ES-I3 (cell line): ENCODE data around the gene BCAT1.
"Not testable (repeated sequence)": the region's sequence is repeated elsewhere in the genome, so short reads cannot be mapped to it uniquely, and the experiment has no call there.

Source experiments
- H3K36me3 ChIP-seq: 2 replicates; pipeline ENCODE4 v1.6.1; 2013; ENCODE audit warnings: mild to moderate bottlenecking, low read length, control low read depth, moderate library complexity; ENCODE audit not compliant: insufficient read depth
- H3K4me1 ChIP-seq: 2 replicates; pipeline ENCODE4 v1.6.1; 2013; ENCODE audit warnings: mild to moderate bottlenecking, control low read depth, low read length; ENCODE audit not compliant: insufficient read depth
- H3K9ac ChIP-seq: 2 replicates; pipeline ENCODE4 v1.6.1; 2013; ENCODE audit warnings: low read depth, mild to moderate bottlenecking, low read length, moderate library complexity
- H3K9me3 ChIP-seq: 2 replicates; pipeline ENCODE4 v1.6.1; 2013; ENCODE audit warnings: mild to moderate bottlenecking, low read length, moderate library complexity; ENCODE audit not compliant: control insufficient read depth, insufficient read depth

Gene BCAT1

DNA sequence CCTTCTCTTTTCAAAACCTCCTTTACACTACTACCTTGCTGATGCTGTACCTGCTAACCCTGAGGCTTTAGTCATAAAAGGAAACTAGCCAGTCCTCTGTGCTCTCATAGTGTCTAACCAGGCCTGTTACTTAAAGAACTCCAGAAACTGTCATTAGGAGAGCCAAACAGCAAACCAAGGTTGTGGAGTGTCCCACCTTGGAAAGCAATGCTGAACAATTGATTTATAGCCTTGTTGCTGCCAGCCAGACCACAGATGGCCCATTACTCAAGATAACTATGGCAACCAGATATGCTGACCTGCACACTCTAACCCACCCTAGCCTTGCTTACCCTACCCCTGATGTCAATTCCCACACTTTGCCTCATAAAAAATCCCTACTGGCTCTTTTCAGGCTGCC lies 26.5 kb upstream of the BCAT1 start:
- Histone ChIP-seq H3K9me3 (0 out of 2 replicates have a peak, but pooled peaks cover 1% of the 10 kb centered on the region), H3K9ac (no peak overlapping the region)

DNA sequence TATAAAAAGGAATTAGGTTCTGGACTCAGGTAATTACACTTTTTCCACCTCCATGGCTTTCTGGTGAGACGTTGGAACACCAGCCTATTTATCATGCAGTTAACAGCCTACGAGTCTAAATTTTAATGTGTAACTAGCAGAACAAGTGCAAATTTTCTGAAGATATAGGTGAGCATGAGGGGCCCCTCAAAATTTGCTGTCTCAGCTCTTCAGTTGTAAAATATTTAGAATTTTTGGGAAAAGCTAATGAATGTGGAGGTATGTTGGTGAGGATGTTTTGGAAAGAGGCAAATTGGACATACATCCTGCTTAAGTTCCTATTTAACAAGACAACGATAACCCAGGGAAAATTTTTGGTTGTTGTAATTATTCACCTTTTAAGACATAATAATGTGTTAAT lies 25.3 kb upstream of the BCAT1 start:
- no peaks in the 10 kb centered on the region for H3K4me1 ChIP-seq
- no peaks in the 10 kb centered on the region for H3K36me3 ChIP-seq
- H3K9ac ChIP-seq, result no peak overlapping the region
- peaks cover 6% of the 10 kb centered on the region for H3K9me3 ChIP-seq

More for the DNA sequence above, 26.5 kb upstream of the BCAT1 start:
- Histone ChIP-seq H3K4me1 (no peaks in the 10 kb centered on the region), H3K36me3 (no peaks in the 10 kb centered on the region)

DNA sequence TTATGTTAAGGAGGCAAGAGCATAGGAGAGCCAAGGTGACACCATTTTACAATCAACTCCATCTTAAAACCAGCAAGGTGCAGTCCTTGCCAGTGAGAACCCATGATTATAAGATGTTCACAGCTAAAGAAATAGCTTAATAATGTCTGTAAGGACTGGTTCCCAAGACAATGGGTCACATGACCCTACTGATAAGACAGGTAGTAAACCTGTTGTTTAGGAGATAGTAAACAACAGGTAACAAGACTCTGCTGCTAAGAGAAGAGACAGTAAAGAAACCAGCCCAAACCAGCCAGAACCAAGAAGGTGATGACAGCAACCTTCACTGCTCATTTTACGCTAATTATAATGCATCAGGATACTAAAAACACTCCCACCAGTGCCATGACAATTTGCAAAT lies 23.2 kb upstream of the BCAT1 start:
- Histone ChIP-seq H3K4me1 (no peaks in the 10 kb centered on the region), H3K9ac (no peak overlapping the region), H3K36me3 (no peaks in the 10 kb centered on the region), H3K9me3 (peaks cover 6% of the 10 kb centered on the region)

DNA sequence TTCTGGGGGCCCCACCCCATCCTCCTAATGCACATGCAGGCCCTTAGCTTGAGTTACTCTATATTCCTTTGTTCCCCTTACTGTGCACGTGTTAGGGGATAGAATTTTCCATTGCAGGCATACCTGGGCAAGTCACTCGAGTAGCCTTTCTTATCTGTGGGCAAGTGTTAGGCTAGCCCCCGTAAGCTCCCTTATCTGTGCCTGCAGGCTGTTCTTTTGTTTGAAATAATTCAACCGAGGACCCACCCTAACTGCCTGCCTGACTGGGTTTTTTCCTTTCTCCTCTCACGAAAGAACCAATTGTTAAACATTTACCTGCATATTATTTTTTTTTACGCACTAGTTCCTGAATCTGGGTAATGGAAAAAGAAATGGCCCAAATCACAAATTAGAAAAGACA lies 21.3 kb upstream of the BCAT1 start:
- Histone ChIP-seq H3K4me1 (no peaks in the 10 kb centered on the region), H3K9me3 (peaks cover 6% of the 10 kb centered on the region), H3K36me3 (no peaks in the 10 kb centered on the region), H3K9ac (no peak overlapping the region)

DNA sequence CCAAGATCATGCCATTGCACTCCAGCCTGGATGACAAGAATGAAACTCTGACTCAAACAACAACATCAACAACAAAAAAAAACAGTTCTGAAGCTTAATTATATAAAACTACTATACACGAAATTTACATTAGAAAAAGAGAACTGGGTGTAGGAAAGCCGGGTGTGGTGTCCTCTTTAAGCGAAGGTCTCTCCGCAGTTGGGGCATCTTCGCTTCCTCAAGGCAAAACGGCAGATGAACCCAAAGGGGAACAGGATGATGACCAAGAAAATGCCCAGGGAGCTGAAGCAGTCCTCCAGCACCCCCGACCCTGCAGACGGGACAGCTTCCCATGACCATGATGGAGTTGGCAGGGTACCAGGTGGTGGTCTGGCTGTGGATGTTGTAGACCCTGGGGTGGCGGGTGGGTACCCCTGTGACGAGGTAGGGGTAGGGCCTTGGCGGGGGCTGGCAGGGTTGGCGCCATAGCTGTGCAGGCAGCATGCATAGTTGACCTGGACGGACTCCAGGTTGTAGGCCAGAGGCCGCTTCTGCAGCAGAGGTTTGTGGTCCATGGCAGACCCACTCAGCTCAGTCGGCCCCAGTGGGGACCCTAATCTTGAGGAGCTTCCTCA lies 18.2 kb upstream of the BCAT1 start:
- H3K9me3 ChIP-seq, result peaks cover 14% of the 10 kb centered on the region
- H3K9ac ChIP-seq, result no peak overlapping the region
- no peaks in the 10 kb centered on the region for H3K36me3 ChIP-seq
- H3K4me1 ChIP-seq, result no peaks in the 10 kb centered on the region

DNA sequence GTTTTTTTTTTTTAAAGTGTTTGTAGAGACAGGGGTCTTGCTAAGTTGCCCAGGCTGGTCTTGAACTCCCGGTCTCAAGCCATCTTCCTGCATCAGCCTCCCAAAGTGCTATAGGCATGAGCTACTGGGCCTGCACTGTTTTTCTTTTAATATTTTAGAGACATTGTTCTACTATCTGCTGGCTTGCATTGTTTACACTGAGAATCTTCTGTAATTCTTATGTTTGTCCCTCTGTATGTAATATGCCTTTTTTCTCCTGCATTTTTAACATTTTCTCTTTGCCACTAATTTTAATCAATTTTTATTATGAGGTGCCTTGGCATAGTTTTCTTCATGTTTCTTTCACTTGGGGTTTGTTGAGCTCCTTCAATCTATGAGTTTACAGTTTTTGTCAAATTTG lies 15.4 kb upstream of the BCAT1 start:
- H3K36me3 ChIP-seq, result no peaks in the 10 kb centered on the region
- peaks cover 8% of the 10 kb centered on the region for H3K9me3 ChIP-seq
- H3K4me1 ChIP-seq, result no peaks in the 10 kb centered on the region
- no peak overlapping the region for H3K9ac ChIP-seq

DNA sequence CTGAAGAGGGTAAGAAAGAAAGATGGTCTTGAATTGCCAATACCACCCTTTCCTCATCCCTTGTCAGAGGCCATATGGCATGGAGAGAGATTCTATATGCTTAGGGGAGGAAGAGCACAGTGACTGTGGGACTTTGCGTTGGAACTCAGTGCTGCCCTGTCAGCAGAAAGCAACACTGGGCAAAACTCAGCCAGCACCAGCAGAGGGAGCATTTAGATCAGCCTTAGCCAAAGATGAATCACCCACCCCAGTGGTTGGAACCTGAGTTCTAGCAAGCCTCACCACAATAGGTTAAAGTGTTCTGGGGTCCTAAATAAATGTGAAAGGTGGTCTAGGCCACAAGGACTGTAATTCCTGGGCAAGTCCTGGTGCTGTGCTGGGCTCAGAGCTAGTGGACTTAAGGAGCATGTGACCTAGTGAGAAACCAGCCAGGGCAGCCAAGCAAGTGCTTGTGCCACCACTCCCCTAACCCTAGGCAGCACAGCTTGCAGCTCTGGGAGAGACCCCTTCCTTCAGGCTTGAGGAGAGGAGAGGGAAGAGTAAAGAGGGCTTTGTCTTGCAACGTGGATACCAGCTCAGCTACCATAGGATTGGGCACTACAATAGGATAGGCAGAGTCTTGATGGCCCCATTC lies 11.4 kb upstream of the BCAT1 start:
- H3K9ac ChIP-seq, result no peak overlapping the region
- H3K36me3 ChIP-seq, result no peaks in the 10 kb centered on the region
- H3K9me3 ChIP-seq, result peaks cover 8% of the 10 kb centered on the region
- H3K4me1 ChIP-seq, result no peaks in the 10 kb centered on the region

DNA sequence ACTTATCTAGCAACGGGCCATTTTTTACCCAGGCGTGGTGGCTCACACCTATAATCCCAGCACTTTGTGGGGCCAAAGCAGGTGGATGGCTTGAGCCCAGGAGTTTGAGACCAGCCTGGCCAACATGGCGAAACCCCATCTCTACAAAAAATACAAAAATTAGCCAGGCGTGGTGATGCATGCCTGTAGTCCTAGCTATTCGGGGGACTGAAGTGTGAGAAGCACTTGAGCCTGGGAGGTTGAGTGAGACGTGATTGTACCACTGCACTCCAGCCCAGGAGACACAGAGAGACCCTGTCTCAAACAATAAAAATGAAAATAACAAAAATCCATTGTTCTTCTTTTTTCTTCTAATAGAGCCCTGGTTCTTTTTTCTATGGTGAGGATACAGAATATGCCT lies 7.5 kb upstream of the BCAT1 start:
- H3K9ac ChIP-seq, H3K4me1 ChIP-seq, H3K9me3 ChIP-seq, H3K36me3 ChIP-seq: not testable (repeated sequence)

DNA sequence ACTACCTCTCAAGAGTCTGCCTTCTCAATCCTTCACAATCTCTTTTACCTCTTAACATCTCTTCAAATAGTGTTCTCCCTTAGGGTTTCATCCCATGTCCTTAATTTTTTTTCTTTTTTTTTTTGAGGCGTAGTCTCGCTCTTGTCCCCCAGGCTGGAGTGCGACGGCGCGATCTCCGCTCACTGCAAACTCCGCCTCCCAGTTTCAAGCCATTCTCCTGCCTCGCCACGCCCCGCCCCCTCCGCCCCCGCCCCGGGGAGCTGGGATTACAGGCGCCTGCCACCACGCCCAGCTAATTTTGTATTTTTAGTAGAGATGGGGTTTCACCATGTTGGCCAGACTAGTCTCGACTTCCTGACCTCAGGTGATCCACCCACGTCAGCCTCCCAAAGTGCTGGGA lies 7.0 kb upstream of the BCAT1 start:
- H3K4me1 ChIP-seq, result peaks cover 7% of the 10 kb centered on the region
- H3K36me3 ChIP-seq, result no peaks in the 10 kb centered on the region
- H3K9ac ChIP-seq, result no peak overlapping the region
- no peaks in the 10 kb centered on the region for H3K9me3 ChIP-seq

DNA sequence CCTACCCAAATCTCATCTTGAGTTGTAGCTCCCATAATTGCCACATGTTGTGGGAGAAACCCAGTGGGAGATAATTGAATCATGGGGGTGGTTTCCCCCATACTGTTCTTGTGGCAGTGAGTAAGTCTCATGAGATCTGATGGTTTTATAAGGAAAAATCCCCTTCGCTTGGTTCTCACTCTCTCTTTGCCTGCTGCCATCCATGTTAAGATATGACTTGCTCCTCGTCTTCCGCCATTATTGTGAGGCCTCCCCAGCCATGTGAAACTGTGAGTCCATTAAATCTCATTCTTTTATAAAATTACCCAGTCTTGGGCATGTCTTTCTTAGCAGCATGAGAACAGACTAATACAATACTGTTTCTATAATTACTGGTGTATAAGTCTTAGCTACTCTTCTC lies 6.5 kb upstream of the BCAT1 start:
- H3K4me1 ChIP-seq, result peaks cover 11% of the 10 kb centered on the region
- no peaks in the 10 kb centered on the region for H3K36me3 ChIP-seq
- no peaks in the 10 kb centered on the region for H3K9me3 ChIP-seq
- no peak overlapping the region for H3K9ac ChIP-seq

DNA sequence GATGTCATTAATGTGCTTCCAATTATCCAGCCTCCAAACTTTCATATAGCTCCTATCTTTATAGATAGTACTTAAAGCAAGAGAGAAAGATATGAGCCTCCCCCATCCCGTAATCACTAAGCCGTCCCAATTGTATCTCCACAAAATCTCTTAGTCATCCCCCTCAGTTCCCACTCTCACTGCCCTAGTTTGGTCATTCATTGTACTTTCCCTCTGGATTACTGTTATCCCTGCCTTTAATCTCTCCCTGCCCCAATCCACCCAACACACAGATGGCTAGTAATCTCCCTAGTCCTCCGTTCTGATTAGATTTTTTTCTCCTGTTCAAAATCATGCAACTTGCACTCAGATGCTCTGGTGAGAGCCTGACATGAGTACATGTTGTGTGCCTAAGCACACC lies 5.4 kb upstream of the BCAT1 start:
- Histone ChIP-seq H3K36me3 (no peaks in the 10 kb centered on the region), H3K9ac (no peak overlapping the region), H3K4me1 (peaks cover 19% of the 10 kb centered on the region), H3K9me3 (no peaks in the 10 kb centered on the region)

DNA sequence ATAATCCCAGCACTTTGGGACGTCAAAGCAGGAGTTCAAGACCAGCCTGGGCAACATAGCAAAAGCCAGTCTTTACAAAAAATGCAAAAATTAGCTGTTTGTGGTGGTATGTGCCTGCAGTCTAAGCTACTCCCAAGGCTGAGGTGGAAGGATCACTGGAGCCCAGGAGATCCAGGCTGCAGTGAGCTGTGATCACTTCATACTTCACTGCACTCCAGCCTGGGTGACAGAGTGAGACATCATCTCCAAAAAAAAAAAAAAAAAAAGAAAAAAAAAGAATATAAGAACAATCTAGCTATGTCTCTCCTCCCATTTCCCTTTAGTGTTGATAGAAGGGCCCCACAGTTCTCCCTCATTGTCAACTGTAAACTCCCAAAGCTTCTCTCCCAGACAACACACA lies 3.5 kb upstream of the BCAT1 start:
- Histone ChIP-seq H3K4me1 (peaks cover 19% of the 10 kb centered on the region), H3K9me3 (no peaks in the 10 kb centered on the region), H3K36me3 (no peaks in the 10 kb centered on the region), H3K9ac (peak overlapping the region; percentile 29; the same call in 1 of the 2 replicates)

DNA sequence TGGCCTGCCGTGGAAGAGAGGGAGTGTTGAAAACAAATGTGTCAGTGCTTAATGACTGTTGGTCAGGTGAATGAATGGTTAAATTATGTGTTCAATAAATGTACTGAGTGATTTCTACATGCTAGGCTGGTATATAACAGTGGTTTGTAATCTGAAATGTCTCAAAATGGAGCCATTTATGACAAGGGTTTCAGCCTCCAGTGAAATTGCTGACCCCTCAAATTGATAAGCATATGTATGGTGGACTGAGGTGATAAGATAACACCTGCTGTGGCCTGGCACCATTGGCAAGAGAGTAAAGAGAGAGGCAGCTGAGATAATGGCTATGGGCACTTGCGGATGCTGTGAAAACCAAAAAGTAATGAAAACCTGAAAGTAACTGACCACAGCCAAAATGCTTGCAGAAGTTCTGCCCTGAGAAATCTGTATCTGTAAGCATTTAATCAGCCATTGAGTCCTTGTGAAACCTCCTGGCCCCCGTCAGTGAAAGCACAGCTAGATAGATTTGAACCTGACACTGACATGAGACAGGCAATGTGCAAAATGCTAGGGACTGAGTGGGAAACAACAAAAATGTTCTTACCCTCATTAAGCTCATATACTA lies 1.4 kb upstream of the BCAT1 start:
- H3K36me3 ChIP-seq, result no peaks in the 10 kb centered on the region
- no peaks in the 10 kb centered on the region for H3K9me3 ChIP-seq
- no peak overlapping the region for H3K9ac ChIP-seq
- peaks cover 29% of the 10 kb centered on the region for H3K4me1 ChIP-seq

DNA sequence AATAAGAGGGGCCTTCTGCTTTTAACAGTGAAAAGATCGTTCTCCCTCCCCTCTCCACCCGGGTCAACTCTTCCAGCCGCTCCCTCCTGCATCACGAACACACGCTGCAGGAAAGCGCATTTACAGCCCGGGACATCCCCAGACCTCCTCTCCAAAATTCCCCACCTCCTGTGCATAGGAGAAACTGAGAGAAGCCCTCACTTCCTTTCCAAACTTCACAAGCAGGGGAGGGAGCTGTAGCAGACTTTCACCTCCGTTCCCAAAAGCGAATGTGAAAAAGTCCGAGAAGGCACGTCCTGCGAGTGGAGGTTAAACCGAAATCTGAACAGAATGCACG lies 513 bp downstream of the BCAT1 start:
- Histone ChIP-seq H3K9ac (peak overlapping the region; percentile 92), H3K4me1 (peaks cover 44% of the 10 kb centered on the region)

More for the DNA sequence above, 513 bp downstream of the BCAT1 start:
- Histone ChIP-seq H3K9me3 (no peaks in the 10 kb centered on the region), H3K36me3 (no peaks in the 10 kb centered on the region)
